ENCODE data around the gene NEDD4L.

DNA sequence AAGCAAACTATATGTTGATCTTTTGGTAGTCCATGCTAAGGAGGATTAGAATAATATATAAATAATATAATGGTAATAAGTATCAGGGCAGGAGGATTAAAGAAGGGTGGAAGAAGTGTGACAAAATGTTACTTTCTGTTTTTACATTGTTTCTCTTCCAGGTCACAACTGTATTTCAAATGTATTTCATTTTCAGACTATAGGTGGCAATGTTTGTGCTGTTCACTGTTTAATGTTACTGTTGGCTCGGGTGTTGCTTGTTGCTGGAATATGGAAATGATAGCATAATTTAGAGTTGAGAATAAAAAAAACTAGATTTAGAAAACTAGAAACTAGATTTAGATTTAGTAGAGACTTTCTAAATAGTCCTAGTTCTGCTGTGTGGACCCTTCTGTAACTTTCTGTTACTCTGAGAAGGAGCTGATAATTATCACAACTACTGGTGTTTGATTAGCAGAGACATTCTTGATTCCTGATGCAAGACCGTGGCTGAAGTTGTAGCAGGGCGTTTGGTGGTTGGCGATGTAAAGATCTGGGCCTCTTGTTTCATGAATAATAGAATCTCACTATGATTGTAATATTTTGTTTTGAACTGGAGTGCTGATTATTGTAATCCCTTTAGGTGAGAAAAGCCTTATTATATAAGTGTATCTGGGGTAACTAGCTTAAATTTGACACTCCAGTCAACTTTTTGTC, 7.9 kb downstream of the NEDD4L start:
- TF ChIP-seq, protein P1, sequence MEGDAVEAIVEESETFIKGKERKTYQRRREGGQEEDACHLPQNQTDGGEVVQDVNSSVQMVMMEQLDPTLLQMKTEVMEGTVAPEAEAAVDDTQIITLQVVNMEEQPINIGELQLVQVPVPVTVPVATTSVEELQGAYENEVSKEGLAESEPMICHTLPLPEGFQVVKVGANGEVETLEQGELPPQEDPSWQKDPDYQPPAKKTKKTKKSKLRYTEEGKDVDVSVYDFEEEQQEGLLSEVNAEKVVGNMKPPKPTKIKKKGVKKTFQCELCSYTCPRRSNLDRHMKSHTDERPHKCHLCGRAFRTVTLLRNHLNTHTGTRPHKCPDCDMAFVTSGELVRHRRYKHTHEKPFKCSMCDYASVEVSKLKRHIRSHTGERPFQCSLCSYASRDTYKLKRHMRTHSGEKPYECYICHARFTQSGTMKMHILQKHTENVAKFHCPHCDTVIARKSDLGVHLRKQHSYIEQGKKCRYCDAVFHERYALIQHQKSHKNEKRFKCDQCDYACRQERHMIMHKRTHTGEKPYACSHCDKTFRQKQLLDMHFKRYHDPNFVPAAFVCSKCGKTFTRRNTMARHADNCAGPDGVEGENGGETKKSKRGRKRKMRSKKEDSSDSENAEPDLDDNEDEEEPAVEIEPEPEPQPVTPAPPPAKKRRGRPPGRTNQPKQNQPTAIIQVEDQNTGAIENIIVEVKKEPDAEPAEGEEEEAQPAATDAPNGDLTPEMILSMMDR (IDR thresholded peaks at IDR 0.05; ENCODE audit: low read depth, low read length, missing input control) = peak; percentile 21
- TF ChIP-seq, protein P2, sequence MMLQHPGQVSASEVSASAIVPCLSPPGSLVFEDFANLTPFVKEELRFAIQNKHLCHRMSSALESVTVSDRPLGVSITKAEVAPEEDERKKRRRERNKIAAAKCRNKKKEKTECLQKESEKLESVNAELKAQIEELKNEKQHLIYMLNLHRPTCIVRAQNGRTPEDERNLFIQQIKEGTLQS (IDR thresholded peaks at IDR 0.05) = no peak
- no peak for TF ChIP-seq TAF1 (conservative IDR thresholded peaks at IDR 0.05)
- TF ChIP-seq, protein P3, sequence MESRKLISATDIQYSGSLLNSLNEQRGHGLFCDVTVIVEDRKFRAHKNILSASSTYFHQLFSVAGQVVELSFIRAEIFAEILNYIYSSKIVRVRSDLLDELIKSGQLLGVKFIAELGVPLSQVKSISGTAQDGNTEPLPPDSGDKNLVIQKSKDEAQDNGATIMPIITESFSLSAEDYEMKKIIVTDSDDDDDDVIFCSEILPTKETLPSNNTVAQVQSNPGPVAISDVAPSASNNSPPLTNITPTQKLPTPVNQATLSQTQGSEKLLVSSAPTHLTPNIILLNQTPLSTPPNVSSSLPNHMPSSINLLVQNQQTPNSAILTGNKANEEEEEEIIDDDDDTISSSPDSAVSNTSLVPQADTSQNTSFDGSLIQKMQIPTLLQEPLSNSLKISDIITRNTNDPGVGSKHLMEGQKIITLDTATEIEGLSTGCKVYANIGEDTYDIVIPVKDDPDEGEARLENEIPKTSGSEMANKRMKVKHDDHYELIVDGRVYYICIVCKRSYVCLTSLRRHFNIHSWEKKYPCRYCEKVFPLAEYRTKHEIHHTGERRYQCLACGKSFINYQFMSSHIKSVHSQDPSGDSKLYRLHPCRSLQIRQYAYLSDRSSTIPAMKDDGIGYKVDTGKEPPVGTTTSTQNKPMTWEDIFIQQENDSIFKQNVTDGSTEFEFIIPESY (IDR thresholded peaks at IDR 0.05) = no peak

Measured in liver (tissue), 3 donors.